NT2/D1 (cell line): Measurements from ENCODE around the gene SIDT1.

Experiments used
- DNase-seq: peaks from one replicate; pipeline ENCODE4 v3.0.0-alpha.2; 2011; ENCODE audit warnings: low read depth, low spot score
- H3K27me3 ChIP-seq: 2 replicates; pipeline ENCODE4 v1.6.0; 2011; ENCODE audit warnings: mild to moderate bottlenecking; ENCODE audit not compliant: insufficient read length, insufficient read depth
- H3K36me3 ChIP-seq: 2 replicates; pipeline ENCODE4 v1.6.1; 2011; ENCODE audit warnings: mild to moderate bottlenecking, low read length, mixed read lengths; ENCODE audit not compliant: insufficient read depth, insufficient read length
- H3K4me1 ChIP-seq: 2 replicates; pipeline ENCODE4 v1.5.1; 2011; ENCODE audit not compliant: insufficient read depth, insufficient read length
- H3K4me3 ChIP-seq: 2 replicates; pipeline ENCODE4 v1.5.1; 2011; ENCODE audit warnings: low read depth; ENCODE audit not compliant: insufficient read length
- H3K9ac ChIP-seq: 2 replicates; pipeline ENCODE4 v1.6.0; 2011; ENCODE audit warnings: low read depth; ENCODE audit not compliant: insufficient read length
- H3K9me3 ChIP-seq: 2 replicates; pipeline ENCODE4 v1.5.1; 2011; ENCODE audit warnings: mild to moderate bottlenecking, low read length; ENCODE audit not compliant: insufficient read depth
- SUZ12 ChIP-seq: IDR thresholded peaks from 2 replicates; pipeline ENCODE4 v1.6.1; 2011; ENCODE audit not compliant: insufficient read length, insufficient read depth; ENCODE audit errors: extremely low read depth
- YY1 ChIP-seq: IDR thresholded peaks from 2 replicates; pipeline ENCODE4 v1.6.1; 2011; ENCODE audit not compliant: insufficient read length, insufficient read depth
- ZNF274 ChIP-seq: IDR thresholded peaks from 2 replicates; pipeline ENCODE4 v1.6.1; 2011; ENCODE audit warnings: mild to moderate bottlenecking, low read depth, low read length

Gene SIDT1

GRCh38 chr3:113571360-113571759 lies 39.0 kb downstream of the SIDT1 start:
- Histone ChIP-seq H3K36me3 (no peaks in the 10 kb centered on the region), H3K9me3 (no peaks in the 10 kb centered on the region), H3K9ac (no peak overlapping the region), H3K4me3 (no peak overlapping the region), H3K27me3 (no peaks in the 10 kb centered on the region), H3K4me1 (no peaks in the 10 kb centered on the region)
- TF ChIP-seq ZNF274 = no peak
- TF ChIP-seq SUZ12 = no peak
- no peak for TF ChIP-seq YY1
- no peak for DNase-seq

DNA sequence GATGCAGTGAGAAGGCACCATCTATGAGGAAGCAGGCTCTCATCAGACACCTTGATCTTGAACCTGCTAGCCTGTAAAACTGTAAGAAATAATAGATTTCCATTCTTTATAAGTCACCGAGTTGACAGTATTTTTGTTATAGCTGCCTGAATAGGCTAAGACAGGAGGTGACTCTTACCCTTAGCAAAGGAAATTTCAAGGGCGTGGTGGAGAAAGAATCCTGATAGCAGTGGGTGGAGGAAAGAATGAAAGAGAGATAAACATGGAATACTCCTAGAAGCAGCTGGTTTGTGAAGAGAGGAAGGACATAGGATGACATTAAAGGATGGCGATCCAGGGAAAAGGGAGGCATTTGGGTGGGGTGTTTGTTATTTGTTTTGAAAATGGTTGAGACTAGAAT lies 41.4 kb downstream of the SIDT1 start:
- no peaks in the 10 kb centered on the region for H3K27me3 ChIP-seq
- no peaks in the 10 kb centered on the region; the same call in 1 of the 2 replicates for H3K9me3 ChIP-seq
- TF ChIP-seq SUZ12 (no peak), ZNF274 (no peak), YY1 (no peak)
- no peaks in the 10 kb centered on the region for H3K4me1 ChIP-seq
- no peak for DNase-seq
- no peaks in the 10 kb centered on the region for H3K36me3 ChIP-seq
- H3K4me3 ChIP-seq = no peak overlapping the region
- no peak overlapping the region for H3K9ac ChIP-seq

- Histone ChIP-seq H3K9me3 (no peaks in the 10 kb centered on the region; the same call in 1 of the 2 replicates), H3K27me3 (no peaks in the 10 kb centered on the region), H3K4me1 (no peaks in the 10 kb centered on the region), H3K36me3 (no peaks in the 10 kb centered on the region), H3K4me3 (no peak overlapping the region), H3K9ac (no peak overlapping the region)
- no peak for DNase-seq
- TF ChIP-seq ZNF274 = no peak
- no peak for TF ChIP-seq YY1
- TF ChIP-seq SUZ12 = no peak
Measured at GRCh38 chr3:113574213-113574612, 41.9 kb downstream of the SIDT1 start.

- Histone ChIP-seq H3K9ac (no peak overlapping the region), H3K4me1 (no peaks in the 10 kb centered on the region), H3K27me3 (no peaks in the 10 kb centered on the region), H3K9me3 (no peaks in the 10 kb centered on the region; the same call in 1 of the 2 replicates), H3K4me3 (no peak overlapping the region), H3K36me3 (no peaks in the 10 kb centered on the region)
- TF ChIP-seq YY1 (no peak), SUZ12 (no peak), ZNF274 (no peak)
- DNase-seq = no peak
Measured at GRCh38 chr3:113575206-113575605, 42.9 kb downstream of the SIDT1 start.

DNA sequence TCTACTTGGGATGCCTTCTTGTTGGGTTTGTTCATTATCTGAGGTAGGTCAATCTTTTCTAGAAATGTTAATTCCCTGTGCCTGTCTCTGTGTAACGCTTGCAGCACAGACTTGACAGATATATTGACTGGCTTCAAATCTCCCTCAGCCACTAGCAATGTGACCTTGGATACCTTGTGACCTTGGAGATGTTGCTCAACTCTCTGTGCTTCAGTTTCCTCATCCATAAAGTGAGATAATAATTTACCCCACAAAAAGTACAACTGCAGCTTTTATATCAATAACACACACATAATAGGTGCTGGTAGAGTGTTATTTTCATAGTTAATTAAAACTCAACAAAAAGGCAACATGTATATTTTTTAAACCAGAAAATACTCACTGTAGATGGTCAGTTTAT lies 52.9 kb downstream of the SIDT1 start:
- H3K4me1 ChIP-seq = no peaks in the 10 kb centered on the region
- H3K27me3 ChIP-seq = no peaks in the 10 kb centered on the region
- H3K36me3 ChIP-seq = no peaks in the 10 kb centered on the region
- no peak for DNase-seq
- TF ChIP-seq ZNF274 (no peak), YY1 (no peak), SUZ12 (no peak)
- no peak overlapping the region for H3K9ac ChIP-seq
- no peak overlapping the region for H3K4me3 ChIP-seq
- no peaks in the 10 kb centered on the region for H3K9me3 ChIP-seq

DNA sequence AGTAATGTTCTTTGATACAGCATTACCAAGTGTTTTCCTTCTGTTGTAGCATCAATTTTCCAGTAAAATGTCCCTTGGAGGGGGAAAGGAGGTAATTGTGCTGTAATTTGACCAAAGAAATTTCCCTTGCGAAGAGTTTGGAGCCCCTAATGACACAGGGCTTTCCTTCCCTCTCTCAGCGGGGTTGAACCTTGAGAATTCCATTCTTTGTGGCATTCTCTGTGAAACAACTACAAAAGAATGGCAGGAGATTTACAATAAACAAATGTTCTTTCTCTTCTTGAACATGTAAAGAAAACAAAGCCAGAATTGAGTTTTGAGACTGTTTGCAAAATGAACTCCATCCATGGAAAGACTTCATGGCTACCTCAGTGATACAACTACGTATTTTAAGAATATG lies 53.4 kb downstream of the SIDT1 start:
- H3K9ac ChIP-seq = no peak overlapping the region
- DNase-seq = peak; percentile 38
- TF ChIP-seq SUZ12 (no peak), YY1 (no peak), ZNF274 (no peak)
- no peaks in the 10 kb centered on the region for H3K36me3 ChIP-seq
- no peaks in the 10 kb centered on the region for H3K4me1 ChIP-seq
- H3K4me3 ChIP-seq = no peak overlapping the region
- no peaks in the 10 kb centered on the region for H3K9me3 ChIP-seq
- no peaks in the 10 kb centered on the region for H3K27me3 ChIP-seq

GRCh38 chr3:113588806-113589205 lies 56.5 kb downstream of the SIDT1 start:
- no peak for DNase-seq
- H3K27me3 ChIP-seq = no peaks in the 10 kb centered on the region
- H3K36me3 ChIP-seq = no peaks in the 10 kb centered on the region
- H3K9me3 ChIP-seq = no peaks in the 10 kb centered on the region
- no peak overlapping the region for H3K9ac ChIP-seq
- no peak overlapping the region for H3K4me3 ChIP-seq
- H3K4me1 ChIP-seq = no peaks in the 10 kb centered on the region
- TF ChIP-seq ZNF274 = no peak
- no peak for TF ChIP-seq SUZ12
- no peak for TF ChIP-seq YY1

- Histone ChIP-seq H3K9me3 (no peaks in the 10 kb centered on the region), H3K4me1 (no peaks in the 10 kb centered on the region), H3K36me3 (no peaks in the 10 kb centered on the region), H3K9ac (no peak overlapping the region), H3K27me3 (no peaks in the 10 kb centered on the region), H3K4me3 (no peak overlapping the region)
- TF ChIP-seq ZNF274 (no peak), YY1 (no peak), SUZ12 (no peak)
- DNase-seq = no peak
Measured at GRCh38 chr3:113589971-113590370, 57.6 kb downstream of the SIDT1 start.
